Stimulated activated memory B cell treated with anti-CD40 and anti-IgM and Interleukin-4, amounts not matched to agents 10 μg/mL and 1 μg/mL and 100 μg/mL, for 72 hours (primary cell): ENCODE measurements around the gene PIGW.

Source experiments
- ATAC-seq: fragments of 150-1000 bp; cut with Tn5 transposase; 2 replicates; pipeline ENCODE4 v1.10.0; 2021
- H3K27ac Mint-ChIP-seq: one replicate; pipeline ENCODE4 v1.8.0; 2022; ENCODE audit warnings: mild to moderate bottlenecking, mixed read lengths
- H3K27me3 Mint-ChIP-seq: one replicate; pipeline ENCODE4 v1.8.0; 2022; ENCODE audit warnings: mixed read lengths
- H3K36me3 Mint-ChIP-seq: one replicate; pipeline ENCODE4 v1.8.0; 2022; ENCODE audit warnings: mixed read lengths
- H3K4me1 Mint-ChIP-seq: one replicate; pipeline ENCODE4 v1.8.0; 2022; ENCODE audit warnings: mixed read lengths
- H3K4me3 Mint-ChIP-seq: one replicate; pipeline ENCODE4 v1.8.0; 2022; ENCODE audit warnings: mild to moderate bottlenecking, moderate library complexity, mixed read lengths
- H3K9me3 Mint-ChIP-seq: one replicate; pipeline ENCODE4 v1.8.0; 2022; ENCODE audit warnings: mixed read lengths

The PIGW gene

DNA sequence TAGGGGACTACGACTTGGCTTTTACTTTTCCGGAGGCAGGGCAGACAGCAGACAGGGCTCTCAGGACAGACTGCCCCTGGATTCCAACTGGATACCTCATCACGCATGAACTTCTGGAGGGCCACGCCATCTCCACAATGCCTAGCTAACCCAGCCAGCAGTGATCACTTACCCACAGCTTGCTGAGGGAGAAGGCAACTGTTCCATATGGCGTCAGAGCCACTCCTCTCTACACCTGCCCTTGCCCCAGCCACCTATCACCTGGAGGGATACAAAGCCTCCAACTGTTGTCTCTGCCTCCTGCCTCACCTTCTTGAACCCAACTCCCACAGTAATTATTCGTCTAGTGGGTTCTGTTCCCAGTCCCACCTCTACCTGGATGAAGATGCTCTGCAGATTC is 8.9 kb upstream of the PIGW start:
- Mint-ChIP-seq H3K9me3 (no peaks in the 10 kb centered on the region), H3K4me1 (peaks cover 5% of the 10 kb centered on the region), H3K27me3 (no peaks in the 10 kb centered on the region), H3K4me3 (no peak overlapping the region), H3K27ac (no peak overlapping the region), H3K36me3 (peaks cover 56% of the 10 kb centered on the region)
- ATAC-seq = no peak

DNA sequence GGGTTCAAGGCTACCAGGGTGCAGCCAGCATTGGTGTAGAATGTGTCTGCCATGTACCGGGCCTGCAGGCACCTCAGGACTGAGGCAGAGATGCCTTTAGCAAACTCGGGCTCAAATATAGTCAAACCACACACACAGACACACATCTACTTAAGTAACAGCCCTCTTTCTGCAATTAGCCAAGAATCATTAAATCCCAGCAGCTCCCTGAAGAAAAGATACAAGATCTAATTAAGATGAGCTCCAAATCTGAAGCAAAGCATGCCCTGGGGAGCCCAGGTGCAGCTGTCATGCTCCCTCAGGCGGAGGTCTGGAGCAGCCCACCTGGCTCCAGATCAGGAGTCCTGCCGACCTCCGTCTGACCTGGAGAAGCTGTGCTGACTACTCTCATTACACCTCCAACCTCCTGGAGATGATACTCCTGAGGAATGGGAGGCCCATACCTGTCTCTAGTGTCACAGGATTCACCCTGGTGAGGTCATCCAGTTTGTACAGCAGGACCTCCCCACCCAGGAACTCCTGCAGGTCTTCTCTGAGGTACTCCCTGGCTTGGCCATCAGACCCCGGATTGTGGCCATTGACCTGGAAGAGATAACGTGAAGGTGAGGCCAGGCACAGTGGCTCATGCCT is 7.1 kb upstream of the PIGW start:
- H3K9me3 Mint-ChIP-seq = no peaks in the 10 kb centered on the region

DNA sequence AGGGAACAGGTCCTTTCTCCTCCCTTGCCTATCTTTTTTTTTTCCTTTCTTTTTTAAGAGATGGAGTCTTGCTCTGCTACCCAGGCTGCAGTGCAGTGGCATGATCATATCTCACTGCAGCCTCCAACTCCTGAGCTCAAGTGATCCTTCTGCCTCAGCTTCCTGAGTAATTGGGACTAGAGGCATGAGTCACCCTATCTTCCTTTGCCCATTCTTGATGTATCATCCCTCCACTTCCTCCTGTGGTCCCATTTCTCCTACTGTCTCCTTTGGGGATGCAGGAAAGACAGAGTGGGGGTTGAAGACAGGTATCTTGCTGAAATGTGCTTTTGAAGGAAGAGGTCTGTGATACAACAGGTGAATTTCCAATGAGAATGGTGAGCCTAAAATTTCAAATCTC is 5.7 kb upstream of the PIGW start:
- H3K36me3 Mint-ChIP-seq = peaks cover 61% of the 10 kb centered on the region
- H3K9me3 Mint-ChIP-seq = no peaks in the 10 kb centered on the region
- H3K4me1 Mint-ChIP-seq = peaks cover 10% of the 10 kb centered on the region
- no peak overlapping the region for H3K4me3 Mint-ChIP-seq
- ATAC-seq = no peak
- H3K27ac Mint-ChIP-seq = no peak overlapping the region
- H3K27me3 Mint-ChIP-seq = no peaks in the 10 kb centered on the region

More for the DNA sequence above, 7.1 kb upstream of the PIGW start:
- Mint-ChIP-seq H3K4me3 (no peak overlapping the region), H3K4me1 (peaks cover 5% of the 10 kb centered on the region), H3K27me3 (no peaks in the 10 kb centered on the region), H3K27ac (no peak overlapping the region), H3K36me3 (peaks cover 58% of the 10 kb centered on the region)
- no peak for ATAC-seq

DNA sequence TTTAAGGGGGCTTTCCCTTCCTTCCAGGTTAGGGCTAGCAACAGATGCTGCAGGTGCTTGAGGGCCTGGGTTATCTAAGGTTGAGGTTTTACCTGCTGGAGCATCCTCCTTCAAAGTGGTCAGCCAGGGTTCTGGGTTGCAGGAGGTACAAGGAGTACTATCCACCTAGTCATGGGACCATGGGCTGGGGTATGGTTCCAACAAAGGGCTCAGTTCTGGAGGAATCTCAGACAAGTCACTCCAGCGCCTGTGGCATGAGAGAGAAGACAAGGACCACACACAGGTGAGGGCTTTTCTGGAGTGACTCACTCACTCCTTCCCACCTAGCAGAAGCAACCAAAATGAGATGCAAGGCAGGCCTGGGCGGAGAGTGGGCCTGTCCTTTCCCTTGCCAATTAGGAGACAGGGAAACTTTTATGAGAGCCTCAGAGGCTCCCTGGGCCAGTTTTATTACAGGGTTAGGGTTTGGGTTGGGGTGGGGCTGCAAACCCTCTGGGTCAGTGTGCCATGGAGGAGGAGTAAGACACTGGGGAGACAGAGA is 2.3 kb upstream of the PIGW start:
- ATAC-seq = no peak
- peaks cover 44% of the 10 kb centered on the region for H3K36me3 Mint-ChIP-seq
- H3K4me1 Mint-ChIP-seq = peaks cover 17% of the 10 kb centered on the region
- H3K27me3 Mint-ChIP-seq = no peaks in the 10 kb centered on the region
- H3K27ac Mint-ChIP-seq = no peak overlapping the region
- H3K9me3 Mint-ChIP-seq = no peaks in the 10 kb centered on the region
- no peak overlapping the region for H3K4me3 Mint-ChIP-seq

DNA sequence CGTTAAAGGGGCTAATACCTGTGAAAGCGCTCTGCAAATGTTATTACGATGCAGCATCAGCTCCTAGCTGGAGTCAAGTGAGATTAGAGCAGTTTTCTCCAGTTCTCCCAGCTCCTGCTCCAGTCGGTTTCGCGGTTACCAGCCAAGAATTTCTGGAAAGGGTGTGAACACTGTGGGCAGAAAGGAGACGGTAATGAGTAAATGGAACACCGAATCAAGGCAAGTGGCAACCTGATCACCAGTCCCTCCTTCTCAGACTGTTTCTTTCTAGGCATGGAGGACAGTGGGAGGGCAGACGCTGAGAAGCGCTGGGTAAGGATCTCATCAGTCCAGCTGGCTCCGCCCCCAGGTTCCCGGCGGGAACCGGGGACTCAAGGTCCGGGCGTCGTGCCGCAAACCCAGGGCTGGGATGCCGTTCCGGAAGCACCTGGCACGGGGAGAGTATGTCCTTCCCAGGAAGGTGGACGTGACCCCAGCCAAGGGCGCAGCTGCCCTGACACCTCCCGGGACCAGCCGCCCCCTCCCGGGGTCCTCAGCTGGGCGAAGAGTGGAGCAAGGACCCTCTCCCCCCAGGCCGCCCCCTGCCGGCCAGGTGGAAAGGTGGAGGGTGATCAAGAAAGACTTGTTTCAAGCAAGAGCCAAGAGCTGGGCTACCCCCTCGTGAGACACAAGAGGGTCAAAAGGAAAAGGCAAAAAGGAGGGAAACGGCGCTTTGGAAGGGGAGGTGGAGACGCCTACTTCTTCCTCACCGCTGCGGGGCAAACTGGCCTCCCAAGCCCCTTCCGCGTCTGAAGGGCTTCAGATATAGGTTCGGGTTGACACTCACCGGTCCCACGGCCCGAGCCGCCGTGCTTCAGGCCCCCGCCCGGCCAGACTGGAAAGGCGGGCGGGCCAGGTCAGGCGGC is 600 bp upstream of the PIGW start:
- H3K4me3 Mint-ChIP-seq = peak overlapping the region; percentile 92
- ATAC-seq = peak; percentile 61
- no peaks in the 10 kb centered on the region for H3K9me3 Mint-ChIP-seq
- peaks cover 17% of the 10 kb centered on the region for H3K4me1 Mint-ChIP-seq
- no peaks in the 10 kb centered on the region for H3K27me3 Mint-ChIP-seq
- H3K27ac Mint-ChIP-seq = peak overlapping the region; percentile 91
- H3K36me3 Mint-ChIP-seq = peaks cover 32% of the 10 kb centered on the region

DNA sequence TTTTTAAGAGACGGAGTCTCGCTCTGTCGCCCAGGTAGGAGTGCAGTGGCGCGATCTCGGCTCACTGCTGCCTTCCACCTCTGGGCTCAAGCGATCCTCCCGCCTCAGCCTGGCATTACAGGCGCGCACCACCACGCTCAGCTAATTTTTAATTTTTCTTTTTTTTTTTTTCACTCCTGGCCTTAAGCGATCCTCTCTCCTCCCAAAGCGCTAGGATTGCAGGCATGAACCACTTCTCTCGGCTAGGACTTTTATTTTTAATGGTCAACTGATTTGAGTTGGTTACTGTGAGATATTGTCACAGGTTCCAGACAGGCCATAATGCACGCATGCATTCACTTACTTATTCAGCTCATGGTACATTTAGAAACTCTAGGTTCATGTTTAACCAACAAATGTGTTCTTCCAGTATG is 888 bp downstream of the PIGW start:
- Mint-ChIP-seq H3K27ac (peak overlapping the region; percentile 91), H3K4me3 (peak overlapping the region; percentile 92), H3K4me1 (peaks cover 22% of the 10 kb centered on the region), H3K9me3 (no peaks in the 10 kb centered on the region), H3K36me3 (peaks cover 34% of the 10 kb centered on the region), H3K27me3 (no peaks in the 10 kb centered on the region)
- ATAC-seq = no peak

DNA sequence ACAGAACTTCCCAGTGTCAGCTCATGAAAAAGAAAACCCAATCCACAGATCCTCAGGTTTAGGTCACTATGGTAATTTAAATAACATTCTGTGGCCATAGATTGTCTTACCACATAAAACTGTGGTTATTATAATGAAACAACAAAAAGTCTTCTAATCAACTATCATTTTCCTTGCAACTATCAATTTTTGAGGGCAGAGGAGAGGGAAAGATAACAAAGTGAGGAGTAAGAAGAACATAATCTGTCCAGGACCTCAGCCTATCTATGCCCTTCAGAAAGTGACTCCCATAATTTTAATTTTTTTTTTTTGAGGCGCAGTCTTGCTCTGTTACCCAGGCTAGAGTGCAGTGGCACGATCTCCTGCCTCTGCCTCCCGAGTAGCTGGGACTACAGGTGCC is 5.9 kb downstream of the PIGW start:
- Mint-ChIP-seq H3K4me1 (peaks cover 29% of the 10 kb centered on the region), H3K4me3 (no peak overlapping the region), H3K27ac (no peak overlapping the region), H3K27me3 (no peaks in the 10 kb centered on the region), H3K36me3 (peaks cover 20% of the 10 kb centered on the region), H3K9me3 (no peaks in the 10 kb centered on the region)
- ATAC-seq = no peak

DNA sequence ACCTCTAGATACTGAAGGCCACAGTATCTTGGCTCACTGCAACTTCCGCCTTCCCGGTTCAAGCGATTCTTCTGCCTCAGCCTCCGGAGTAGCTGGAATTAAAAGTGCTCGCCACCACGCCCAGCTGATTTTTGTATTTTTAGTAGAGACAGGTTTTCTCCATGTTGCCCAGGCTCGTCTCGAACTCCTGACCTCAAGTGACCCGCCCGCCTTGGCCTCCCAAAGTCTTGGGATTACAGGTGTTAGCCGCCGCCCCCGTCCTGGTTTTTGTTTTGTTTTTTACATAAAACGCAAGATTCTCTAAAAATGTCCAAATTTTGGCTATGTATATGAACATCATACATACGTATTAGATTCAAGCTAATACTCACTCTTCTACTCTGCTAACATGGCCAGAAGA is 8.0 kb downstream of the PIGW start:
- Mint-ChIP-seq H3K36me3 (peaks cover 6% of the 10 kb centered on the region), H3K4me3 (no peak overlapping the region), H3K9me3 (no peaks in the 10 kb centered on the region), H3K27me3 (no peaks in the 10 kb centered on the region), H3K27ac (no peak overlapping the region), H3K4me1 (peaks cover 24% of the 10 kb centered on the region)
- ATAC-seq = no peak

DNA sequence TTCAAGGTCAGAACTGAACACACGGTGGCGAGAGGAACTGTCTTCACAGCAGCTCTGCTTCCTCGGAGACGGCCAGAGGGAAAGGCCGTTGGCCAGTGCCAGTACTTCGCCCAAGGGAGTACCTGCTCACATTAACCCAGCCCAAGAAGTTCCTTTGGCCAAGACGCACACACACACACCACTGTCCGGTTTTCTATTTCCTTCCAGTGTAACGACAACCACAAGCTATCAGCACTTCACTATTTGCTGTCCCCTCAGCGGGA is 9.2 kb downstream of the PIGW start:
- ATAC-seq = no peak
- Mint-ChIP-seq H3K4me1 (peaks cover 31% of the 10 kb centered on the region), H3K27me3 (no peaks in the 10 kb centered on the region), H3K36me3 (peaks cover 6% of the 10 kb centered on the region), H3K9me3 (no peaks in the 10 kb centered on the region), H3K27ac (peak overlapping the region; percentile 98), H3K4me3 (peak overlapping the region; percentile 88)

DNA sequence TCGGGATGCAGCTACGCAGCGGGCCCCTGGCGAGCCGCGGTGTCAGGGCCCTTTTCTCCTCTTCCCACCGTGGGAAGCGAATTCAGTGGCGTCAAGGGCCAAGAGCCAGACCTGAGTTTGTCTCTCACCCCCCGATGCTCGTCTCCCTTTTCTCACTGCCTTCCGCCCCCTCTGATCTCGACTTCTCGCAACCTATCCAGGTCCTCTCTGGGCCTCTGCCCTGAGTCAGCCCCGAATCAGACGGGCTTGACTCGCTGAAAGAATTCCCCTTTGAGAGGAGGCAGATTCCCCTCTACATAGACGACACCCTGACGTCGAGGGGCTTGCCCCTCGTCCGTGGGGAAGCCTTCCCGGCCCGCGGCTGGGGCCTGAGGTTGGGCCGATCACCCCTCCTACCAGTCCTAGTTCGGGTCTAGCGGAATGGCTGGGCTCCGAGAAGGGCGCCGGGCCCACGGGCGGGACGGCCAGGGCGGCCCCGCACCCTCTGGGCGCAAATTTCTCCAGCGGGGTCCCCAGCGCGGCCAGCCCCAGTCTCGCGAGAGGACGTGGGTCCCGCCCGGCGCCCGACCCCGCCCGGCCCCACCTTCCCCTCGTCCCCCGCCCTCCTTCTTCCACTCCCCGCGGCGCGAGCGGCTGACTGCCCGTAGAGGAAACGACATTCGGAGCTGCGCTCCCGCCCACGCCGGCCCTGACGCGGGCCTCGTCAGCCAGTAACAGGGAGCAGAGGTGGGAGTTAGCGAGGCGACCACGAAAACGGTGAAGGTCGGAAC is 9.7 kb downstream of the PIGW start, which contains the start of gene GGNBP2:
TSS of gene GGNBP2 (plus strand) at position 613 of the 770 bp plus-strand sequence. CDS start 806 bp downstream, outside the sequence.
- H3K27ac Mint-ChIP-seq = peak within 1 kb of the TSS; percentile 98
- no peaks in the 10 kb centered on the region for H3K9me3 Mint-ChIP-seq
- peaks cover 35% of the 10 kb centered on the region for H3K4me1 Mint-ChIP-seq
- no peaks in the 10 kb centered on the region for H3K27me3 Mint-ChIP-seq
- ATAC-seq = peak; percentile 85
- H3K36me3 Mint-ChIP-seq = peaks cover 6% of the 10 kb centered on the region
- peak within 1 kb of the TSS; percentile 88 for H3K4me3 Mint-ChIP-seq

DNA sequence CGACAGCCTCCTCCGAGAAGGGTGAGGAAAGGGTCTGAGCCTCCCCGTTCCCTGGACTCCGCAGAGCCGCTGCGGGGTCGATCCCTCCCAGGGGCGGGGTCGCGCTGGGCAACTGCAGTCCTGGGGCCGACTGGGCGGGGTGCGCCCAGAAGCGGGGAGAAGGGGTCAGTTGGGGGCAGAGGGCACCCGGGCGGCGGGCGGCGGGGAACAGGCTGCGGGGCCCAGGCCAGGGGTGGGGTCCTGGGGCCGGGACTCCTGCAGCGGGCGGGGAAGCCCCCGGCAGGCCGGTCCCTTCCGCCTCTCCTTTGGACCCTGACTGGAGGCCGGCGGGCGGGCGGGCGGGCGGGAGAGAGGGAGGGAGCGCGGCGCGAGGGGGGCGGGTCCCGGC is 10.3 kb downstream of the PIGW start:
- peaks cover 4% of the 10 kb centered on the region for H3K36me3 Mint-ChIP-seq
- no peak for ATAC-seq
- no peaks in the 10 kb centered on the region for H3K27me3 Mint-ChIP-seq
- H3K27ac Mint-ChIP-seq = peak overlapping the region; percentile 98
- H3K4me1 Mint-ChIP-seq = peaks cover 33% of the 10 kb centered on the region
- no peaks in the 10 kb centered on the region for H3K9me3 Mint-ChIP-seq
- peak overlapping the region; percentile 88 for H3K4me3 Mint-ChIP-seq

DNA sequence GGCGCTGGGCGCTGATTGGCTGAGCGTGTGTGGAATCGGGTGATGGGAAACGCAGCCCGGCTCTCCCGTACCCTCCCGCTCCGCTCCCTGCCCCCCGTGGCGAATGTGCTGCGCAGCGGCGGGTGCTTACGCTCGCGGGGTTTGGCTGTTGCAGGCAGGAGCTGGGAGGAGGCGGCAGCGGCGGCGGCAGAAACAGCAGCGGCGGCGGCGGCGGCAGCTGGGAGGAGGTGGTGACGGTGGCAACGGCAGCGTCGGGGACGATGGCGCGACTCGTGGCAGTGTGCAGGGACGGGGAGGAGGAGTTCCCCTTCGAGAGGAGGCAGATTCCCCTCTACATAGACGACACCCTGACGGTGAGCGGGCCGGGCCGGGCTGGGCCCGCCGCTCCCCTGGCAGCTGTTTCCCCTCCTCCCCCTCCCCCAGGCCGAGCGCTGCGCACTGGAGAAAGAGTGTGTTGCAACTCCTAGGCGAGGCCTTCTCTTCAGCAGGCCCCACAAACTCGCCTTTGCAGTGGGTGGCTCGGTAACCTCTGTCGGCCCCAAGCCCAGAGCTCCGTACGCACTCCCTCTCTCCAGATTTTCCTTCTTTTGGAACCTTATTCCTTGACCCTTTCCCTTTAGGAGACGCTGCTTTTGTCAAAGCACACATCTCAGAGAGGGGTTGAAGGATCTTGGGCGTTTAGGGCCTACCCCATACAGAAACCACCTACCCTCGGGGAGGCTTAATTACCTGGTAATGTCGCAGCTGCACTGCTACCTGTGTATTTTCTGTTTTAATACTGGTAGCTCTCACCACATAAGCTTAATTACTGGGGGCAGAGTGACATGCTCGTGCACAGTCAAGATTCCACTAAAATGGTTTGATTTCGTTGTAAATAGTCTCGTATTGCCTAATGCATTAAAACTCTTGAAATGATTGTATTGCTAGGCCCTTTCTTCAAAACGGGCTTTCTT is 11.0 kb downstream of the PIGW start:
- H3K4me3 Mint-ChIP-seq = peak overlapping the region; percentile 88
- H3K4me1 Mint-ChIP-seq = peaks cover 39% of the 10 kb centered on the region
- no peaks in the 10 kb centered on the region for H3K9me3 Mint-ChIP-seq
- ATAC-seq = peak; percentile 89
- no peaks in the 10 kb centered on the region for H3K27me3 Mint-ChIP-seq
- peaks cover 9% of the 10 kb centered on the region for H3K36me3 Mint-ChIP-seq
- H3K27ac Mint-ChIP-seq = peak overlapping the region; percentile 98

DNA sequence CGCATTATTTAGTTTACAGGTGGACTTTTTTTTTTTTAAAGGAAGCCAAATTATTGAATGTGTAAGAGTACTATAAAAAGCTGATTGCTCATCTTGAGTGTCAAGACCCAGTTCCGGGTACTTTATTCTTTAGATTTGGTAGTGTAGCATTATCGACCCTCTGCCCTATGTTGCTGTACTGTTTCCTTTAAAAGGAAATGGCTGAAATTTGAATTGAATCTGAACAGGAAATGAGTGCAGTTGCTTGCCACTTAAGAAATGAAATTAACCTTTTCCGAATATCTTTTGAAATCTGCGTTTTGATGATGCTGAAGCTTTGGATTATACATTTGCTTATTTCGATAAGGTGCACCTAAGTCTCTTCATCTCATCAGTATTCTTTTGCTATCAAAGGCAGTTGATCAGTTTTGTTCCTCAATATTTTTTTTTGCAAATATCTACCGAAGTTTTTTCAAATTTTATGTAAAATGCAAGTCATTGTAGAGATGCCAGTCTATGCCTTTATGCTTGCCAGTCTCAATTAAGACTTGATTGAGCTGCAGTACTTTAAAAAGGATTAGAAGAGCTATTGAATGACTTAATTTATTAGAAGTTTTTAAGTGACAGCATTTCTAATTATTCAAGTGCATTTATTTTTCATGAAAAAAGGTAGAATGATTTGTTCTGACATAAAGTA is 11.8 kb downstream of the PIGW start:
- Mint-ChIP-seq H3K36me3 (peaks cover 12% of the 10 kb centered on the region), H3K4me3 (peak overlapping the region; percentile 88), H3K4me1 (peaks cover 46% of the 10 kb centered on the region), H3K9me3 (no peaks in the 10 kb centered on the region), H3K27me3 (no peaks in the 10 kb centered on the region), H3K27ac (peak overlapping the region; percentile 98)
- no peak for ATAC-seq

DNA sequence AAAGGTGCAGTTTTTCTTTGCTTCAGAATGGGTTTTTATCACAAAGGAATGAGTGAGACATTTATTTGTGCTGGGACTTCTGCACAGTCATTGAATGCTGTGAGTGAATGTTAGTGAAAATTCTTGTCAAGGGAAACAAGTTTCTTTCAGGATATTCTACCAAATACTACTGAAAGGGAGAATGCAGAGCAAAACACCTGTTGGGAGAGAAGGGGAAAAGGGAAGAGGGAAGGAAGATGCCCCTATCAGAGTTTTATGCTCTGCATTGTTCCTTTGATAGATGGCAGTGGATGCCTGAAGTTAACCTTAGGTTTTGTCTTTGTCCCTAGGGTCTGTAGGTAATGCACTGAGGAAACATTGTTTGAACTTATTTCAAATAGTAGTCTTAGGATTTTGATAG is 13.0 kb downstream of the PIGW start:
- Mint-ChIP-seq H3K9me3 (no peaks in the 10 kb centered on the region), H3K4me3 (no peak overlapping the region), H3K27ac (no peak overlapping the region), H3K36me3 (peaks cover 12% of the 10 kb centered on the region), H3K27me3 (no peaks in the 10 kb centered on the region), H3K4me1 (peaks cover 45% of the 10 kb centered on the region)
- no peak for ATAC-seq
